Fibroblast of the aortic adventitia (primary cell): ENCODE measurements around the gene ATOH8. TPM values are rescaled to one million over a fixed set of nuclear protein-coding genes. Genes with fewer than 3 reads are reported as not detected.

Experiments
- DNase-seq: peaks from one replicate; pipeline ENCODE4 v3.0.0-alpha.2; 2010; ENCODE audit warnings: low read depth
- H3K4me3 ChIP-seq: 2 replicates; pipeline ENCODE4 v1.5.1; 2011; ENCODE audit warnings: low read depth, mild to moderate bottlenecking, control low read depth, low read length, moderate library complexity
- CTCF ChIP-seq: IDR thresholded peaks from 2 replicates; pipeline ENCODE4 v1.5.1; 2011; ENCODE audit warnings: mild to moderate bottlenecking, low read length, control low read depth, inconsistent platforms; ENCODE audit not compliant: insufficient read depth
- total RNA-seq: library from RNA; depleted of rRNA; stranded (reverse); fragments of >200 nt; gene quantifications from 2 replicates; pipeline ENCODE4 v1.2.3, GENCODE V29; 2012; ENCODE audit warnings: low replicate concordance

The ATOH8 gene
- total RNA-seq, 1 donor = 17.0 TPM

- DNase-seq = no peak
- no peak overlapping the region for H3K4me3 ChIP-seq
- no peak for TF ChIP-seq CTCF
Measured at GRCh38 chr2:85747441-85747840, 6.3 kb upstream of the ATOH8 start.

GRCh38 chr2:85748039-85748734, 5.6 kb upstream of the ATOH8 start:
- no peak for TF ChIP-seq CTCF
- no peak overlapping the region for H3K4me3 ChIP-seq
- no peak for DNase-seq

- peak; percentile 69 for DNase-seq
- TF ChIP-seq CTCF = peak; percentile 27
- no peak overlapping the region for H3K4me3 ChIP-seq
Measured at GRCh38 chr2:85748985-85749875, 4.6 kb upstream of the ATOH8 start.

GRCh38 chr2:85750587-85751575, 2.9 kb upstream of the ATOH8 start:
- no peak overlapping the region for H3K4me3 ChIP-seq
- DNase-seq = peak; percentile 63
- peak; percentile 86 for TF ChIP-seq CTCF

- no peak overlapping the region for H3K4me3 ChIP-seq
- no peak for DNase-seq
- no peak for TF ChIP-seq CTCF
Measured at GRCh38 chr2:85751627-85752026, 2.2 kb upstream of the ATOH8 start.

- DNase-seq = peak; percentile 46
- peak overlapping the region; percentile 95 for H3K4me3 ChIP-seq
- TF ChIP-seq CTCF = no peak
Measured at GRCh38 chr2:85753035-85753524, 711 bp upstream of the ATOH8 start.
